Activated CD4-positive, alpha-beta T cell treated with anti-CD3 and anti-CD28 coated beads, Interleukin-2, Interleukin-4, amounts not matched to agents 100 ng/mL and 50 ng/mL, durations not matched to agents 16 hours and 8 hours (primary cell): ENCODE data around the gene CPZ.

Source experiments
- DNase-seq: peaks from one replicate; pipeline ENCODE4 v3.0.0-alpha.2; 2020; ENCODE audit warnings: low spot score

CPZ gene

DNA sequence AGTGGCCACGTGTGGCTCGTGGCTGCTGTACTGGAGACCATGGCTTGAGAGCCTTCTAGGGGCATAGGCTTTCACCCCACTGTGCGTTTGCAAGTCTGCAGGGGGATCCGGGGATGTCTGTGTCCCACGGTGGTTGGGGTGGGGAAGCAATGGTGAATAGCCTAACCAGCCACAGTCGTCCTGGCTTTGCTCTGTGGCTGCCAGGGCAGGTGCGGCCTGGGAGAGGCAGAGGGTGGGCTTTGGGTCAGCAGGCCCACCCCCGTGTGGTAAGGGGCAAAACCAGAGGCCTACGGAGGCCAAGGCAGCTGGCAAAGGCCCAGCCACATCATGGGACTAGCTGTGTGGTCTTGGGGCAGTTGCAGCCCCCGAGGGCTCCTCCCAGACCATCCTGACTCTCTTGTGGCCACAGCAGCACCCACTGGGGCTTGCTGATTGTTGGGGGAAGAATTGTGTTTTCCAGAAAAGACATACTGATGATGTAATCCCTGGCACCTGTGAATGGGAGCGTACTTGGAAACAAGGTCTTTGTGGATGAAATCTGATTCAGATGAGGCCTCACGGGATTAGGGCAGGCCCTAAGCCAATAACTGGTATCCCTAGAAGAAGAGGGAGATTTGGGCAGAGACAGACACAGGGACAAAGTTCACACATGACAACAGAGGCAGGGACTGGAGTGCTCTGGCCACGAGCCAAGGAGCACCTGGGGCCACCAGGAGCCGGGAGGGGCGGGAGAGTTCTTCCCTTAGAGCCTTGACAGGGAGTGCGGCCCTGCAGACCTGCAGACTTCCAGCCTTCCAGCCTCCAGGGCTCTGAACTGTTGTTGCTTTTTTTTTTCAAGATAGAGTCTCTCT is 2.9 kb downstream of the CPZ start:
- no peak for DNase-seq

DNA sequence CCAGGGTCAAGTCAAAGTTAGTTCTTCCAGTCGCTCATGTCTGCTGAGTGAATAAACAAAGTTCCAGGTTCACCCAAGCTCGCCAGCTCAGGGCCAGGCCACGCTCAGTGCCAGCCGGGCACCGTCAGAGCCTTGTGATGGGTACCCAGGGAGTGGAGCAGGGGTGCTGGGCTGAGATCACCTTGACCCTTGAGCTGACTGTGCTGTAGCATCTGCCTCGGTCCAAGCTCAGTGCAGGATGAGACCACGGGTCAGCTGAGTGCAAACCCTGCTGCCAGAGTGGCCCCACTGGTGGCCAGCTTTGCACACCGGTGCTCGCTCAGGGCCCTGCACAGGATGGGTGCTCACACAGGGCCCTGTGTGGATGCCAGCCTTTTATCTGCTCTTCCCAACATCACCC is 4.3 kb downstream of the CPZ start:
- no peak for DNase-seq

DNA sequence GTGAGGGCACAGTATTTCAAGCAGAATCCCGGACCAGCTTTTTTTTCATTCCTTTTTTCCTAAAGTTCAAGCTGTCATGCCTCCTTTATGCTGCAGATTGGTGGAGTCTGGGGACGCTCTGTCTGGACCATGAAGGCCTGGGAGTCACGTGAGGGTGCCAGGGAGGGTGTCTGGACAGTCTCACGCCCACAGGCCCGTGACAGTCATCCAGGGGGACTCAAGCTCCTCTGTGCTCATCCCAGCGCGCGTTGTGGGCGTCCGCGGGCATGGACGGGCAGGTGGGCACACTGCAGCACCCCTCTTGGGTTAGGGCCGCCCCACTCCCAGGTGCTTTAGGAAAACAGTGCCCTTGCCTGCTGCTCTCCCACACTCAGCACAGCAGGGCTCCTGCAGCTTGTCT is 4.8 kb downstream of the CPZ start:
- DNase-seq = no peak

DNA sequence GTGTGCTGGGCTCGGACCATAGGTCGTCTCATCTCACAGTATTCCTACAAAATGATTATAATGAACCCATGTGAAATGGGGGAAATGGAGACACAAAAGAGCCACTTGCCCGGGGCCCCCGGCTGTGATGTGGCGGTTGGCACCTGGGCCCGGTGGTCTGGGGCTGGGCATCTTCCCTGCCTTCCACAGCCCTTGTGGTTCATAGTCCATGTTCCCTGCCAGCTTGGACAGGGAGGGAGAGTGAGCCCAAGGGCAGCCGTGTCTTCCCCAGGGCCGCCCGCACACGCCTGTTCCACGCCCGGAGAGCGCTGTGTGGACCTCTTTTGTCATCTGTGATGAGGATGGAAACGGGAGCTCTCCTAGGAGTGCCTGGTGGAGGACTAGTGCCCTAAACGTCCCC is 5.2 kb downstream of the CPZ start:
- no peak for DNase-seq

DNA sequence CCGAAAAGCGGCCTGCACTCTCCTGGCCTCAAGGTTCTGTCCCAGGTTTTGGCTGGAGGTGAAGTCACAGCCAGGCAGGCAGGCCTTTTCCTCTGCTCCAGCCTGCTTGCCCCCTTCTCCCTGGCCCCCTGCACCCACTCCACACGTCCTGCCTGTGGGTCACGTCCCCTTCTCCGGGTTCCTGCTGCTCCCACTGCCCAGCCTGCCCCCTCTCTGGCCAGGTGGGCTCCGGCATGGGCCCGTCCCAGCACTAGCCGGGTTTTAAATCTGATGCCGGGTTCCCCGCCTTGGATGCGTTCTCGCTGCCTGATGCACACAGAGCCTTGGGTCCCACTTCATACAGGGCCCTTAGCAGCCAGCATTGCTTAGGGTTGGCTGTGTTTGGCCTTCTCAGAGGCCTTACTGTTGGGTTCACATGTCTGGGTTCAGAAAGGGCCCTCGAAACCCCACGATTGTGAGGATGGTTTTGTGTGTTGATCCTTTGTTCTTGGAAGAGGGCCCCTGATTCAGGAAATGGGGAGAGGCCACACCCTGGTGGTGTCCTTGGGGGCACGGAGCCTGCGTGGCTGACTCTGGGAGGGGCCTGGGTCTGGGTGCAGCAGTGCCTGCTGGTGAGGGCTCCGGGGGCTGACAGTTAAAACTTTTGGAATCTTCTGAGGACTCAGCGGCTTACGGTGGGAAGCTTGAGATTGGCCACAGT is 6.0 kb downstream of the CPZ start:
- DNase-seq = no peak

DNA sequence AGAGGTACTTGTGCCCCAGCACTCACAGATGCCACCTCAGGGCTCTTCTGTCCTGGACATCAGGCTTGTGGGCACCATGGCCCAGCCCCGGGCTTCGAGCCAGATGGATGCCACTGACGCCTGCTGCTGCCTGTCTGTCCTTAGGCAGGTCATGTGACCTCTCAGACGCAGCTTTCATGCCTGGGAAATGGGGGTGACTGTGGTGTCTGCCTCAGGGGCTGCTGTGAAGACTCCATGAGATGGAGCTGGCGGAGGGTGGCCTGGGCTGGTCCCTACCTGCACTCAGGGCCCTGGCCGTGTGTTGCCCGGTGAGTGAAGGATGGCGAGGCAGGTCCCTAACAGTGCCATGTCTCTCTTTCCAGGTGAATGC is 6.5 kb downstream of the CPZ start:
- no peak for DNase-seq

DNA sequence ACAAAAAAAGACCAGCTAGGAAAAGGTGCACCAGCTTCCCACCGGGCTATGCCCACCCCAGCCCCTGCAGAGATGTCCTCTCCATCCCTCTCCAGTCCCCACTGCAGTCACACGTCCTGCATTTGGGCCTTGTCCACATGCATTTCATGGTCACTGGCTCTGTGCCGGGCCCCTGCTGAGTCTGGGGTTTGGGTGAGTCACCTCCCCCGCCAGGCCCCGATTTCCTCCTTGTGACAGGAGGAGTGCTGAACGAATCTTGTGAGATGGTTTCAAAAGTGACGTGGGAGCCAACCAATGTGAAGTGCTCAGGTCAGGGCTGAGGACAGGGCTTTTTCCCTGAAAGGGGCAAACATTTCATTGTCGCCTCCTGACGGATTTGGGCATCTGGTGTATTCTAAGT is 7.1 kb downstream of the CPZ start:
- DNase-seq = no peak

DNA sequence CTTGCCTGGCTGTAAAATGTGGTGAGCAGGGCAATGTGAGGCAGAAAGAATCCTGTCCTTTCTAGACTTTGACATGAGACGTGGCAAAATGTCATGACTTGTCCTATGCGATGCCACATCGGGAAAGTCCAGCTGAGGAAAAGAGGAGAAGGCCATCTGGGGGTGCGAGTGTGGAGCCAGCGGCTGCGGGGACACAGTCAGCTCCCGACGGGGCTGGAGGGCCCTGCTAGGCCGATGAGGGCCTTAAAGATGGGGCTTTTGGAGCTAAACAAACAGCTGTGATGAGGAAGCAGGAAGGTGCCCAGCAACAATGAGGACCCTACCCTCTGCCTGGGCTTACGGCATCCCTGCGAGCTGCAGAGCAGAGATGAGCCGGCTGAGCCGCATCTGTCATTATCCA is 7.7 kb downstream of the CPZ start:
- no peak for DNase-seq

DNA sequence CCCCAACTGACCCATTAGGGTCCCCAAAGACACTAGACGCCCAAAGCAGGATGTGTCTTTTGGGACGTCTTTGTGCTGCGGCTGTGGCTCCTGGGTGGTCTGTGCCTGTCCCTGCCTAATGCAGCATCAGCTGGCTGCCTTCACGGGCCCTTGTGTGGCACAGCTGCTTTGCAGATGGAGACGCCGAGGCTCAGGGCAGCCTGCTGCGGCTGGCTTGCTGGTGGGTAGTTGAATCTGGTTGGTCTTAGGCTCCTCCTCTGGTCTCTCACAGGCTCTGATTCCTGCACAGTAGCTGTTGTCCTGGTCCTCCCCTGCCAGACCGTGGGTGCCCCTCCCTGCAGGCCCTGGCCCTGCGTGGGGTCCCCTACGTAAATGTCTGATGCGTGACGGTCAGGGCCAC is 8.1 kb downstream of the CPZ start:
- DNase-seq = no peak

DNA sequence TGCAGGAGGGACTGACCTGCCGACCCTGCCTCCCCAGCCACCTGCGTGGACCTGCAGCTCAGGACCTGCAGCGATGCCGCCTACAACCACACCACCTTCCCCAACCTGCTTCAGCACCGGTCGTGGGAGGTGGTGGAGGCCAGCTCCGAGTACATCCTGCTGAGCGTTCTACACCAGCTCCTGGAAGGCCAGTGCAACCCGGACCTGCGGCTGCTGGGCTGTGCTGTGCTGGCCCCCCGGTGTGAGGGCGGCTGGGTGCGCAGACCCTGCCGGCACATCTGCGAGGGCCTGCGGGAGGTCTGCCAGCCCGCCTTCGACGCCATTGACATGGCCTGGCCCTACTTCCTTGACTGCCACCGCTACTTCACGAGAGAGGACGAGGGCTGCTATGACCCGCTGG is 8.5 kb downstream of the CPZ start:
- DNase-seq = no peak

DNA sequence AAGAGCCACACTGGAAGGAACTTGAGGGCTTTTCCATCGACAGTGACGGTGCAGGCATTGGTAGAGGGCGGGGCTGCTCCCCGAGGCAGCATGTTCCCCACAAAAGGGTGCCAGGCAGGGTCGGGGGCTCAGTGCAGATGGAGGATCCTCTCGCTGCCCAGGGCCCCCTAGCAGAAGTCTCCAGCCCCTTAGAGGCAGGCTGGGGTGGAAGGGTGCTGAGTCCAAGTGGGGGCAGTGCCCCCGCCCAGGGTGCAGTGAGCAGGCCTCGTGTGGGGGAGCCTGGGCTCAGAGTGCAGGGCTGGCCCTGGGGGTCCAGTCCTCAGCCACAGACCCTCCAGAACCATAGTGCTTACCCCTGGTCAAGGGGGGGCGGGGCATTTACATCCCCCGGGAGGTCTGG is 9.0 kb downstream of the CPZ start:
- no peak for DNase-seq

DNA sequence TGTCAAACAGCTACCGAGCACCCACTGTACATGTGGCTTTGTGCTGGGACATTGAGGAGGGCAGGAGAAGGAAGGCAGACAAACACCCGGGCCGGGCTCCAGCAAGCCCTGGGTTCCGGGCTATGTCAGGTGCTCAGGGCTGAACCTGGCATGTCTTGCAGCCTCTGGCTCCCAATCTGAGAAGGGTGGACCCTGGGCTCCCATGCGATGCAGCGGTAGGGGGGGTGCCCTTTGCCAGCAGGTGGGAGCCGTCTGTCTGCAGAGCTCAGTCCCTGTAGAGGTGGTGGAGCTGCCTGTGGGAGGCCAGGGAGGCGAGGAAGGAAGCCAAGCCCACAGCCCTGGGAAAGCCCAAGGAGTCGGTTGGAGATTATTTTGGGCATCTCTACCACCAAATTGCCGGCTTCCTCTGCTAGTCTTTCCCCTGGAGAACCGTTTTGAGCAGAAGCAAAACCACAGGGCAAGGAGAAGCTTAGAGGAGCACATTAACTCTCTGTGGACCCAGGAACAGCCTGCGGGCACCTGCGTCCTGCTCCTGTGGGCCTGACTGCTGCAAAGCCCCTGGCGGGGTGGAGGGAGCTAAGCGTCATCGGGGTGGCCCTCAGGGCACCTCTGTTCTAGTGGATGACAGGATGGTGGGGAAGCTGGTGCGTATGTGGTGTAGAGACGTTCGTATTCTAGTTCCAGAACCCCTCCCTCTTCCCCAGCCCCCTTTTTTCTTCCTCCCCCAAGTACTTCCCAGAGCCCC is 10.3 kb downstream of the CPZ start:
- DNase-seq = no peak

DNA sequence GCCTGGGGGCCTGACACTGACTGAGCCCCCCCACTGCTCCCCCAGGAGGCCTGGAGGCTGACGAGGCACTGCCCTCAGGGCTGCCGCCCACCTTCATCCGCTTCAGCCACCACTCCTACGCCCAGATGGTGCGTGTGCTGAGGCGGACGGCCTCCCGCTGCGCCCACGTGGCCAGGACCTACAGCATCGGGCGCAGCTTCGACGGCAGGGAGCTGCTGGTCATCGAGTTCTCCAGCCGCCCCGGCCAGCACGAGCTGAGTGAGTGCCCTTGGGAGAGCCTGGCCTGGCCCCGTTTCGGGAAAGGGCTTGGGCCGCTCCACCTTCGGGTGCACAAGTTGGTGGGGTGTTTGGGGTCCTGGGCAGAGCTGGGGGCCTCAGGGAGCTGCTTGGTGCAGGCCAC is 11.4 kb downstream of the CPZ start:
- no peak for DNase-seq

DNA sequence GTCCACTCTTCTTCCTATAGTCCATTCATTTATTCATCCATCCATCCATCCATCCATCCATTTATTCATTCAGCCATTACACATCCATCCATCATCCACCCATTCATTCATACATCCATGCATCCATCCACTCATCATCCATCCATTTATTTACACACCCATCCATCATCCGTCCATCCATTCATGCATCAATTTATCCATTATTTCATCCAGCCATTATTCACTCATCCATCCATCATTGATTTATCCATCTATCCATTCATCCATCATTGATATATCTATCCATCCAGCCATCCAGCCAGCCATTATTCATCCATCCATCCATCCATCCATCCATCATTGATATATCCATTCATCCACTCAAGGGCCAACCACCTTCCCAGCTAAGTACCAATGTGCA is 12.7 kb downstream of the CPZ start:
- no peak for DNase-seq

DNA sequence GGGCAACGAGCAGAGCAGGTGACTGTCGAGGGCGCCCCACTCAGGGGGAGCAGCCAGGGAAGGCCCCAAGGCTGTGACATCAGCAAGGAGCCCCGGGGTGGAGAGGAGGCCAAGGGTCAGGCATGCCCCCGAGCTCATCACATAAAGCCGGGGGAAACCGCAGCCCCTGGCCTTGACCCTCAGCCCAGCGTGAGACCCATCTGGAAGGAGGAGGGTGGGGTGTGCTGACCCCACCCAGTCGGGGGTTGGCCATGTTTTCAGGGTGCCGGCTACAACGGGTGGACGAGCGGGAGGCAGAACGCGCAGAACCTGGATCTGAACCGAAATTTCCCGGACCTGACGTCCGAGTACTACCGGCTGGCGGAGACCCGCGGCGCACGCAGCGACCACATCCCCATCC is 13.9 kb downstream of the CPZ start:
- DNase-seq = no peak

DNA sequence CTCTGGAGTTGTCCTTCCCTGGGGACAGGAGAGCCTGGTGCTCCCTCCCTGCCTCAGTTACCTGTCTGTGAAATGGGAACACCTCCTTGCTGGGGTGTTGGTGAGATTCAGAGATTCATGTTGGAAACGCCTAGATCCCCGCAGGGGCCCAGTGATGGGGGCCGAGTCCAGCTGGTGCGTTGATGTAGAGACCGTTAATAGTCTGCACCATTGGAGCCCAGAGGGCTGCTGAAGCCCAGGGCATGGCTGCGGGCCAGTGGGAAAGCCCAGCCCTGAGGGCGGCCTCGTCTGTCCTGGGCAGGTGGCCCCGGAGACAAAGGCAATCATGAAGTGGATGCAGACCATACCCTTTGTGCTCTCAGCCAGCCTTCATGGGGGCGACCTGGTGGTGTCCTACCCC is 14.4 kb downstream of the CPZ start:
- DNase-seq = no peak

DNA sequence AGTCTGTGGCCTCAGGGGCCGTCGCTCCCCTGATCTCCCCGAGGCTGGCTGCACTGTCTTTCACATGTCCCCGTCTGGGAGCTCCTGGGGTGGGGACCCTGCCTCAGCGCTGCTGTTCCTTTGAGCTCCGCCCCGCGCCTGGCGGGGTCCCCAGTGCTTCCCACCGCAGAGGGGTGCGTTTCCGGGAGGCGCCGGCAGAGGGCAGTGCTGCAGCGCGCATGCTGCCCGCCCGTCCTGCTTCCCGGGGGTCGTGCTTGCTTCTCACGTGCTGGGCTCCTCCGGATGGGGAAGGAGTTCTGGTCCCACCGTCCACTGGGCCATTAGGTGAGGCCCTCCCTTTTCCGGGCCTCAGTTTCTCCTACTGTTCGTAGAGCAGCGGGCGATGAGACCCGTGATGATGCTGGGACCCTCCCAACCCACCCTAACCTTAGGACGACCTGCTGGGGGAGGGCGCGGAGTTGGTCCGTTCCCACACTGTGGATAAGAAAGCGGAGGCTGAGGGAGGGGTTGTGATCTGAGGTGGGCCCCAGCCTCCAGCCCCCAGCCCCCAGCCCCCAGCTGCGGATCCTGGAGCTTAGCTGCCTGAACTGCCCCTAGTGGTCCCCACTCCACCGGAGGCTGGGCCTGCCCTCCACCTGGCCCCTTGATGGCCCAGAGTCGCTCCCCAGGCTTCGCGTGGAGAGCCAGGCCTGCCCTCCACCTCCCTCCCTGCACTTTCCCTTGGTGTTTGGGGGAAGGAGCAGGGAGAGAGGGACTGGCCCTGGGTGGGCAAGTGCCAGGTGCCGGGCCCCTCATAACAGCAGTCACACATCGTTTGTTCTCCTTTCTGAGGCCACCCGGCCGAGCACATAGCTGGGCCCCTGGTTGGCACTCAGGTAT is 15.3 kb downstream of the CPZ start:
- DNase-seq = peak; percentile 32

DNA sequence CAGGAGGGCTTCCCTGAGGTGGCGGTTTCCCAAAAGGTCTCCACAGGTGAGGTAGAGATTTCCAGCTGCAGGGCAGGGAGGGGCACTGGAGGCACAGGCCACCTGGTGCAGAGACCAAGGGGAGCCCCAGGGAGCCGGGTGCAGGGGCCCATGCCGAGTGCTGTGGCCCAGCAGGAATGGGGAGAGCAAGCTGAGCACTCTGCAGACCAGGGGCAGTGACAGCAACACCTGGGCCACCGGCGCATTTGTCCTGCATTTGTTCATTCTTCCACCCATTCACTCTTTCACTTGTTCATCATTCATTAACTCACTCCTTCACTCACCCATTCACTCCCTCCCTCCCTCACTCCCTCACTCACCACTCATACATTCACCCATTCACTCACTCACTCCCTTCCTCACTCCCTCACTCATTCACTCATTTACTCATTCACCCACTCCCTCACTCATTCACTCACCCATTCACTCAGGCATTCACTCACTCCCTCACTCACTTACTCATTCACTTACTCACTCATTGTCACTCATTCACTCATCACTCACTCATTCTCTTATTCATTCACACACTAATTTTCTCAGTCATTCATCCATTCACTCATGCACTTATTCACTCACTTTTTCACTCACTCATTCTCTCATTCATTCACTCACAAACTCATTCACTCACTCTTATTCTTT is 16.3 kb downstream of the CPZ start:
- DNase-seq = no peak

DNA sequence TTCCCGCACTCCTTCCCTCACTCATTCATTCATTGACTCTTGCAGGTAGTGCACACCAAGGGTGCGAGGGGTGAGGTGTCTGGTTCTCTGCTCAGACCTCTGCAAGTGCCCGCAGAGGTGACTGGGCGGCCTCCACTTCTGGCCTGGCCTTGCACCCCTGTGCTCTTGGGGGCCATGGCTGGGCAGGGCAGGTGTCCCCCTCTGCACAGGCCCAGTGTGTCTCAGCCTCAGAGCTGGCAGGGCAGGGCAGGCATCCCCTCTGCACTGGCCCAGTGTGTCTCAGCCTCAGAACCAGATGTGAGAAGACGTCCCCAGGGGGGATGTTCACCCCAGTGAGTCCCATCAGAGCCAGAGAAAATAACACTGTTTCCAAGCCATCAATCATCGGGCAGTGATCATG is 16.8 kb downstream of the CPZ start:
- DNase-seq = no peak

DNA sequence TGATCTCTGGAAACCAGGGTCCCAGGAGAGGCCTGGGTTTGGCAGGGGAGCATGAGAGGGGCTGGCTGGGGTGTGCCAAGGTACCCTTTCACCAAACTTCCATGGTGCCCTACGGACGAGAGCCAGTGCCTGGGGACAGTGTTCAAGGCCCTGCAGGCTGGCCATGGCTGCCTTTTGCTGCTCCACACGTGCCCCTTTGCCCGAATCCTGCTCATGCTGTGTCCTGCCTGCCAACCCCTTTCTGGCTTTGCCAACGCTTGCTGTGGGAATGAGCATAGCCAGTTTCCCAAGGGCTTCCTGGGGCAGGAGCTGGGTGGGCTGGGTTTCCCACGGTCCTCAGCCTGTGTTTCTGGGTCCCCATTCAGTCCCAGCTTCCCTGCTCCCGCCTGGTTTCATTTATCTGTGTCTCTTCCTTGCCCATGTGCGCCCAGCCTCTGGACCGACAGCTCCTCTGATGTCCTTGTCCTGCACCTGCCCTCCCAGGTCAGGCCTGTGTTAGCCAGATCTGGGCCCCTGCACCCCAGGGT is 17.3 kb downstream of the CPZ start:
- no peak for DNase-seq

DNA sequence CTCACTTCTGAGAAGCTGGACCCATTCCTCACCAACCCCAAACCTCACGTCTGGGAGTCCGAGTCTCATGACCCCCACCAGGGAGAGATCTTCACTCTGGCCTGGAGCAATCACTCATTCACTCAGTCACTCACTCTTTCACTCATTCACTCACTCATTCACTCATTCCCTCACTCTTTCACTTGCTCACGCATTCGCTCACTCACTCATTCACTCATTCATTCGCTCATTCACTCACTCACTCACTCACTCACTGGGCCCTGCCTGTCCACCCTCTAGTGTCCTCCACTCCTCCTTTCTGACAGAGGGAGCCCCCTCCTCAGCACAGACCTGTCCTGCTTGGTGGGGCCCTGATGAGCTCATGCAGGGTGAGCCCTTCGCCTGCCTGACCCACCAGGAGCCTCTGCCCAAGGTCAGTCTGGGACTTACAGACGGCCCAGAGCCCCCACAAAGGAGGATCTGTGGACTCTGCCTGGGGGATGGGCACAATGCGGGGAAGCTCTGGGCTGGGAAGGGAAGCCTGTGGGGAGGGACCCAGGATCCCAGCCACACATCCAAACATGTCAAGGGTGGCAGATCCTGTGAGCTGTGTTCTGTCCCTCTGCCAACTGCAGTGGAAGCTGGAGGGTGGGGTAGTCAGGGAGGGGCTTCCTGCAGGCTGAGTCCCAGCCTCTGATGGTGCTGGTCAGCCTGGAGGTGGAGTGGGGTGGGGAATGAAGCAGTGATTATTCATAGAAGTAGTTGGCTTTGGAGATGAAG is 18.5 kb downstream of the CPZ start:
- DNase-seq = no peak
